PC-9 (cell line): ENCODE data around the gene PBX2. TPM values are rescaled to one million over a fixed set of nuclear protein-coding genes. Genes with fewer than 3 reads are reported as not detected.

Experiments
- Bru-seq: library from RNA; stranded (reverse); fragments of 400-500 nt; gene quantifications from one replicate; lab custom pipeline; 2021; lab: Mats Ljungman, UMichigan
- BruChase-seq, 2 experiments: library from RNA; stranded (reverse); fragments of 400-500 nt; gene quantifications; one replicate each; lab custom pipeline; 2021; lab: Mats Ljungman, UMichigan
- BruUV-seq: library from RNA; stranded (reverse); fragments of 400-500 nt; replicated peaks from 2 replicates; lab custom pipeline; 2021; lab: Mats Ljungman, UMichigan
- CTCF ChIA-PET: fragments of 300-600 bp; sonication (Branson Sonifier 250); formaldehyde crosslinking; loops from one replicate; lab custom pipeline; 2022; ENCODE audit warnings: antibody characterized with exemption; lab: Charles Lee
- POLR2A ChIA-PET: fragments of 300-600 bp; sonication (Branson Sonifier 250); formaldehyde crosslinking; loops from one replicate; lab custom pipeline; 2022; ENCODE audit warnings: antibody characterized with exemption; ENCODE audit not compliant: unreplicated experiment; lab: Charles Lee
- DNase-seq, 2 experiments: peaks; one replicate each; pipeline versions ENCODE4 v3.0.0 to v3.0.0-alpha.2; 2015 to 2022; ENCODE audit warnings: mixed read lengths in 1 of 2
- H2AFZ ChIP-seq: fragments of 200-600 bp; sonication (generic); 2 replicates; pipeline ENCODE4 v1.8.1; 2017; ENCODE audit warnings: antibody characterized with exemption
- H3F3A ChIP-seq: fragments of 200-600 bp; sonication (generic); 2 replicates; pipeline ENCODE4 v1.8.1; 2017; ENCODE audit warnings: antibody characterized with exemption, mild to moderate bottlenecking, low read depth; ENCODE audit not compliant: insufficient read depth
- H3K27ac ChIP-seq: fragments of 200-600 bp; sonication (generic); 2 replicates; pipeline ENCODE4 v1.6.1; 2016; ENCODE audit warnings: mixed run types
- H3K27me3 ChIP-seq: fragments of 200-600 bp; sonication (generic); 2 replicates; pipeline ENCODE4 v1.6.1; 2016; ENCODE audit warnings: low read depth, mixed run types; ENCODE audit not compliant: insufficient read depth
- H3K36me3 ChIP-seq: fragments of 200-600 bp; sonication (generic); 2 replicates; pipeline ENCODE4 v1.6.1; 2016; ENCODE audit warnings: low read depth, mixed run types
- H3K4me1 ChIP-seq: fragments of 200-600 bp; sonication (generic); replicated peaks from 2 replicates; pipeline ENCODE4 v1.6.1; 2016; ENCODE audit warnings: mixed run types; ENCODE audit not compliant: insufficient read depth
- H3K4me2 ChIP-seq: fragments of 200-600 bp; sonication (generic); 2 replicates; pipeline ENCODE4 v1.6.1; 2017; ENCODE audit warnings: mixed run types
- H3K4me3 ChIP-seq: fragments of 200-600 bp; sonication (generic); 2 replicates; pipeline ENCODE4 v1.6.1; 2016; ENCODE audit warnings: mixed run types
- H3K79me2 ChIP-seq: fragments of 200-600 bp; sonication (generic); 2 replicates; pipeline ENCODE4 v1.6.1; 2017; ENCODE audit warnings: low read depth, mixed run types
- H3K9me2 ChIP-seq: fragments of 200-600 bp; sonication (generic); 2 replicates; pipeline ENCODE4 v1.8.1; 2017; ENCODE audit warnings: mild to moderate bottlenecking; ENCODE audit not compliant: insufficient read depth
- H3K9me3 ChIP-seq: fragments of 200-600 bp; sonication (generic); 2 replicates; pipeline ENCODE4 v1.8.1; 2016; ENCODE audit warnings: low read depth; ENCODE audit not compliant: insufficient read depth
- H4K20me1 ChIP-seq: fragments of 200-600 bp; sonication (generic); 2 replicates; pipeline ENCODE4 v1.8.1; 2017; ENCODE audit not compliant: insufficient read depth
- CTCF ChIP-seq: fragments of 200-600 bp; sonication (generic); conservative IDR thresholded peaks from 2 replicates; pipeline ENCODE4 v1.6.1; 2017; ENCODE audit warnings: mixed run types, antibody characterized with exemption, mild to moderate bottlenecking, moderate library complexity
- EZH2 ChIP-seq: fragments of 200-600 bp; sonication (generic); IDR thresholded peaks from 2 replicates; pipeline ENCODE4 v1.8.0; 2017; ENCODE audit warnings: antibody characterized with exemption, low read depth
- intact Hi-C: fragments of 100-400 bp; cut with micrococcal nuclease; formaldehyde crosslinking; loops from one replicate; pipeline ENCODE4 v1.10.0; 2022; ENCODE audit not compliant: unreplicated experiment
- long read RNA-seq: library from polyadenylated mRNA; stranded (forward); transcript quantifications from one replicate; pipeline ENCODE4 v2.0.0, GENCODE V29; 2022
- total RNA-seq: library from RNA; stranded (reverse); gene quantifications from 2 replicates; pipeline ENCODE4 v1.2.3, GENCODE V29; 2021

Gene PBX2
- total RNA-seq, result 88.2 and 89.3 TPM in 2 replicates
- percentile 76 among the genes with signal in this experiment for Bru-seq, nascent RNA
- percentile 96 among the genes with signal in this experiment for BruChase-seq, experiment 1, labeled RNA remaining after a 2-hour chase
- BruChase-seq, experiment 2, labeled RNA remaining after a 6-hour chase, result percentile 98 among the genes with signal in this experiment
- long read RNA-seq, partial matches to known transcripts, result 1 of 10 reads
- long read RNA-seq, other reads (novel, unspliced or antisense), result 5 of 10 reads

- peak; percentile 56 to 74 for DNase-seq
- no peaks in the 10 kb centered on the region for H3K27me3 ChIP-seq
- peak within 1 kb of the TSS; percentile 78 for H2AFZ ChIP-seq
- BruUV-seq, result TSS peak; percentile 87
- POLR2A ChIA-PET, result interaction anchor here (0.5 to 1.0 kb wide), 10 partner anchors 13 to 487 kb away, joined by 3 to 14 read pairs (median 4); partner anchors contain the start of gene ATF6B
- TF ChIP-seq CTCF, result no peak
- no peak for TF ChIP-seq EZH2
- H3K36me3 ChIP-seq, result peaks cover 10% of the 10 kb centered on the region
- H3K9me3 ChIP-seq, result no peaks in the 10 kb centered on the region
- H3K4me1 ChIP-seq, result peaks cover 19% of the 10 kb centered on the region
- peak within 1 kb of the TSS; percentile 85 for H3K4me3 ChIP-seq
- intact Hi-C loops, result loop anchor here (1.0 to 10.0 kb wide), 3 partner anchors 12 to 785 kb away; partner anchors contain the start of genes ATP6V1G2, DDX39B, NFKBIL1 and RNF5
- peaks cover 9% of the 10 kb centered on the region; the same call in 1 of the 2 replicates for H3F3A ChIP-seq
- CTCF ChIA-PET, result interaction anchor here (0.6 to 1.1 kb wide), 4 partner anchors 13 to 71 kb away, joined by 3 to 4 read pairs (median 4); partner anchors contain the start of gene FKBPL
- peak within 1 kb of the TSS; percentile 95 for H3K4me2 ChIP-seq
- H4K20me1 ChIP-seq, result no peaks in the 10 kb centered on the region
- peaks cover 18% of the 10 kb centered on the region for H3K79me2 ChIP-seq
- no peaks in the 10 kb centered on the region for H3K9me2 ChIP-seq
- H3K27ac ChIP-seq, result peak within 1 kb of the TSS; percentile 30
Measured at GRCh38 chr6:32190054-32190851, at the start of gene PBX2. Gene PBX2, minus strand, starts transcription at chr6:32190202. Its CDS starts 287 bp downstream, at chr6:32189915.

- Histone ChIP-seq H3K36me3 (no peaks in the 10 kb centered on the region), H4K20me1 (no peaks in the 10 kb centered on the region), H3F3A (no peaks in the 10 kb centered on the region; the same call in 1 of the 2 replicates), H3K9me3 (no peaks in the 10 kb centered on the region), H3K9me2 (no peaks in the 10 kb centered on the region), H2AFZ (no peak overlapping the region), H3K27me3 (peaks cover 28% of the 10 kb centered on the region), H3K79me2 (no peaks in the 10 kb centered on the region), H3K27ac (no peak overlapping the region), H3K4me1 (no peaks in the 10 kb centered on the region), H3K4me3 (no peak overlapping the region), H3K4me2 (no peak overlapping the region)
- intact Hi-C loops, result no loop called here
- TF ChIP-seq EZH2 (no peak), CTCF (no peak)
- ChIA-PET CTCF (interaction anchor here (0.8 kb wide), 1 partner anchor 669 kb away, joined by 3 read pairs; no protein-coding TSS in a partner anchor), POLR2A (no interaction called here)
- no peak for DNase-seq
- BruUV-seq, result no TSS peak
Measured at GRCh38 chr6:32239462-32239861, 49.5 kb upstream of the PBX2 start.

- no peak for DNase-seq
- BruUV-seq, result no TSS peak
- Histone ChIP-seq H3K27ac (no peak overlapping the region), H3K4me3 (no peak overlapping the region), H3K27me3 (peaks cover 19% of the 10 kb centered on the region), H3K79me2 (no peaks in the 10 kb centered on the region), H2AFZ (no peak overlapping the region), H3K36me3 (no peaks in the 10 kb centered on the region), H4K20me1 (no peaks in the 10 kb centered on the region), H3F3A (no peaks in the 10 kb centered on the region; the same call in 1 of the 2 replicates), H3K9me2 (no peaks in the 10 kb centered on the region), H3K9me3 (no peaks in the 10 kb centered on the region), H3K4me1 (no peaks in the 10 kb centered on the region), H3K4me2 (no peak overlapping the region)
- POLR2A ChIA-PET, result no interaction called here
- no peak for TF ChIP-seq CTCF
- no peak for TF ChIP-seq EZH2
- intact Hi-C loops, result no loop called here
- CTCF ChIA-PET, result interaction anchor here (0.6 kb wide), 1 partner anchor 192 kb away, joined by 6 read pairs; no protein-coding TSS in a partner anchor
Measured at GRCh38 chr6:32234934-32235333, 44.9 kb upstream of the PBX2 start.
